Adrenal gland (tissue), 12 donors: ENCODE results near the gene B3GALT6. TPM values are rescaled to one million over a fixed set of nuclear protein-coding genes. Genes with fewer than 3 reads are reported as not detected.

Source experiments
- DNase-seq, 7 donors: peaks; one replicate each; pipeline ENCODE4 v3.0.0-alpha.2; 2019 to 2020
- H3K27ac ChIP-seq, 5 donors: fragments of 200-600 bp; sonication (generic) in 4 of 5; 1 replicate in 3 of 5; 2 replicates in 2 of 5; pipeline versions ENCODE4 v1.5.1 to v1.8.0; 2016 to 2020; ENCODE audit warnings: mild to moderate bottlenecking in 1 of 5
- H3K27me3 ChIP-seq: fragments of 200-600 bp; 2 replicates; pipeline ENCODE4 v1.8.0; 2021
- H3K36me3 ChIP-seq, 2 donors: fragments of 200-600 bp; replicated peaks in 1 of 2; 1 replicate in 1 of 2; 2 replicates in 1 of 2; pipeline versions ENCODE4 v1.5.1 to v1.8.0; 2018 to 2022
- H3K4me1 ChIP-seq, 2 donors: fragments of 200-600 bp; replicated peaks in 1 of 2; 1 replicate in 1 of 2; 2 replicates in 1 of 2; pipeline versions ENCODE4 v1.5.1 to v1.8.0; 2018 to 2021
- H3K4me3 ChIP-seq, 4 donors: fragments of 200-600 bp; sonication (generic) in 3 of 4; one replicate each; pipeline ENCODE4 v1.5.1; 2016 to 2018
- H3K9me3 ChIP-seq, 3 donors: fragments of 200-600 bp; sonication (generic) in 1 of 3; replicated peaks in 1 of 3; 1 replicate in 2 of 3; 2 replicates in 1 of 3; pipeline versions ENCODE4 v1.5.1 to v1.8.0; 2016 to 2021
- CTCF ChIP-seq, 6 experiments: fragments of 450-650 bp in 4 of 6; fragments of 200-600 bp in 2 of 6; sonication (generic) in 1 of 6; IDR thresholded peaks; 1 replicate in 5 of 6; 2 replicates in 1 of 6; pipeline versions ENCODE4 v1.5.1 to v1.8.0; 2016 to 2021; ENCODE audit warnings: antibody characterized with exemption in 6 of 6, mild to moderate bottlenecking in 2 of 6, moderate library complexity in 1 of 6
- POLR2A ChIP-seq, 2 donors: fragments of 450-650 bp; IDR thresholded peaks; one replicate each; pipeline ENCODE4 v1.6.1; 2017; ENCODE audit warnings: antibody characterized with exemption in 2 of 2, mild to moderate bottlenecking in 2 of 2, moderate library complexity in 1 of 2
- WGBS, 4 donors: extraction: QIAGEN DNeasy Blood & Tissue Kit in 2 of 4; methylation state at CpG; one replicate each; pipeline versions ENCODE4 v1.1.5 to v1.1.7; 2013 to 2017; 5-methylcytosine and 5-hydroxymethylcytosine counted together
- intact Hi-C, 2 donors: fragments of 100-400 bp; cut with DNase I; formaldehyde crosslinking; loops; one replicate each; pipeline versions ENCODE4 v1.14.1 to v1.15.0; 2022 to 2023
- polyA plus RNA-seq, 3 donors: library from polyadenylated mRNA; stranded (reverse); fragments of 200-250 nt in 2 of 3; fragments of 350-450 nt in 1 of 3; fragmentation: Illumina TruSeq in 1 of 3; extraction: RNeasy Lipid Tissue Mini Kit (QIAGEN cat#74804) in 1 of 3; gene quantifications; one replicate each; pipeline ENCODE4 v1.2.3, GENCODE V29; 2013 to 2014
- total RNA-seq, 9 donors: library from RNA; depleted of rRNA in 4 of 9; stranded (reverse); fragments of >200 nt in 4 of 9; fragments of 120-200 nt in 1 of 9; fragmentation: NEBNext Ultra II Directional in 1 of 9; extraction: Animal tissue kit (Norgen Biotek cat#: 25700) in 1 of 9; gene quantifications; one replicate each; pipeline versions ENCODE4 v1.1.0 to v1.2.4, GENCODE V29; 2013 to 2023
- donor health status: healthy with polysubstance abuse.
- donor health status: Bipolar disorder and iron deficiency.
- donor health status: DM: yes; HTN: yes; CAD: no.
- donor health status: DM: no; HTN: no; CAD: no.
- donor health status: DM: no; HTN: no; CAD: no.
- donor health status: DM: yes; HTN: yes; CAD: no.

The B3GALT6 gene
- total and polyA plus RNA-seq, 12 donors, result 7.2 to 39.4 (median 16.7) TPM

- H3K9me3 ChIP-seq, result no peaks in the 10 kb centered on the region
- no peak overlapping the region for H3K4me3 ChIP-seq
- H3K27ac ChIP-seq, result no peak overlapping the region
- 89 to 94% (median 93%) methylated on average over 16 to 18 of the region's 18 CpGs for WGBS, 4 donors
- H3K27me3 ChIP-seq, result no peaks in the 10 kb centered on the region
- intact Hi-C loops, result no loop called here
- H3K4me1 ChIP-seq, result no peaks in the 10 kb centered on the region
- TF ChIP-seq CTCF (IDR thresholded peaks at IDR 0.05) (no peak), POLR2A (IDR thresholded peaks at IDR 0.05) (no peak)
- peaks cover 0 to 66% of the 10 kb centered on the region in 2 donors for H3K36me3 ChIP-seq
- DNase-seq, result no peak
Measured at GRCh38 chr1:1259540-1259939, 27.5 kb downstream of the B3GALT6 start.

GRCh38 chr1:1259951-1260600, 28.0 kb downstream of the B3GALT6 start:
- no peak for TF ChIP-seq CTCF (IDR thresholded peaks at IDR 0.05)
- TF ChIP-seq POLR2A (IDR thresholded peaks at IDR 0.05), result no peak
- H3K27ac ChIP-seq, result peak overlapping the region in 2 of 5 donors; percentile 1 to 27
- intact Hi-C loops, result no loop called here
- H3K36me3 ChIP-seq, result peaks cover 0 to 66% of the 10 kb centered on the region in 2 donors
- H3K9me3 ChIP-seq, result no peaks in the 10 kb centered on the region
- H3K4me1 ChIP-seq, result no peaks in the 10 kb centered on the region
- peak in 6 of 7 donors; percentile 67 to 88 (median 78) for DNase-seq
- H3K4me3 ChIP-seq, result no peak overlapping the region
- WGBS, 4 donors, result 69 to 77% (median 71%) methylated on average over 26 of the region's 26 CpGs
- no peaks in the 10 kb centered on the region for H3K27me3 ChIP-seq

- 62 to 82% (median 76%) methylated on average over 16 of the region's 16 CpGs for WGBS, 4 donors
- no peak for TF ChIP-seq POLR2A (IDR thresholded peaks at IDR 0.05)
- TF ChIP-seq CTCF (IDR thresholded peaks at IDR 0.05), result no peak
- DNase-seq, result no peak
- Histone ChIP-seq H3K4me1 (no peaks in the 10 kb centered on the region), H3K36me3 (peaks cover 0 to 62% of the 10 kb centered on the region in 2 donors), H3K27me3 (no peaks in the 10 kb centered on the region), H3K27ac (peak overlapping the region in 2 of 5 donors; percentile 1 to 27), H3K9me3 (no peaks in the 10 kb centered on the region), H3K4me3 (no peak overlapping the region)
- intact Hi-C loops, result no loop called here
Measured at GRCh38 chr1:1260843-1261560, 29.0 kb downstream of the B3GALT6 start.

- no peak overlapping the region for H3K4me3 ChIP-seq
- no peak for DNase-seq
- 93 to 96% (median 95%) methylated on average over 10 to 17 of the region's 17 CpGs for WGBS, 4 donors
- no peaks in the 10 kb centered on the region for H3K27me3 ChIP-seq
- no peak overlapping the region for H3K27ac ChIP-seq
- peaks cover 0 to 55% of the 10 kb centered on the region in 2 donors for H3K36me3 ChIP-seq
- TF ChIP-seq CTCF (IDR thresholded peaks at IDR 0.05) (no peak), POLR2A (IDR thresholded peaks at IDR 0.05) (no peak)
- intact Hi-C loops, result no loop called here
- H3K4me1 ChIP-seq, result no peaks in the 10 kb centered on the region
- H3K9me3 ChIP-seq, result no peaks in the 10 kb centered on the region
Measured at GRCh38 chr1:1262071-1262470, 30.0 kb downstream of the B3GALT6 start.
